ENCODE results near the gene CDHR5. TPM values are rescaled to one million over a fixed set of nuclear protein-coding genes. Genes with fewer than 3 reads are reported as not detected.

Gene CDHR5
- total RNA-seq, 1 donor from 2014 or later = not detected

- Histone ChIP-seq H3K36me3 (peaks cover 71% of the 10 kb centered on the region), H3K9me3 (no peaks in the 10 kb centered on the region), H3K27me3 (no peaks in the 10 kb centered on the region), H3K4me3 (no peak overlapping the region), H3K4me1 (peaks cover 25% of the 10 kb centered on the region), H3K27ac (no peak overlapping the region)
- DNase-seq (peak; percentile 68), ATAC-seq (no peak)
- TF ChIP-seq CTCF (IDR thresholded peaks at IDR 0.05) = no peak
- intact Hi-C loops (cut with DNase I) = no loop called here
These were observed 13.5 kb downstream of the CDHR5 start for GRCh38 chr11:611001-611996.

- Histone ChIP-seq H3K9me3 (no peaks in the 10 kb centered on the region), H3K27ac (no peak overlapping the region), H3K4me3 (no peak overlapping the region), H3K36me3 (peaks cover 81% of the 10 kb centered on the region), H3K4me1 (peaks cover 21% of the 10 kb centered on the region), H3K27me3 (no peaks in the 10 kb centered on the region)
- DNase-seq (peak; percentile 62), ATAC-seq (no peak)
- intact Hi-C loops (cut with DNase I) = no loop called here
- TF ChIP-seq CTCF (IDR thresholded peaks at IDR 0.05) = no peak
These were observed 14.5 kb downstream of the CDHR5 start for GRCh38 chr11:610146-610801.

GRCh38 chr11:609341-609811, 15.4 kb downstream of the CDHR5 start:
- intact Hi-C loops (cut with DNase I) = no loop called here
- Histone ChIP-seq H3K4me1 (peaks cover 12% of the 10 kb centered on the region), H3K36me3 (peaks cover 90% of the 10 kb centered on the region), H3K4me3 (no peak overlapping the region), H3K27ac (no peak overlapping the region), H3K9me3 (no peaks in the 10 kb centered on the region), H3K27me3 (no peaks in the 10 kb centered on the region)
- no peak for TF ChIP-seq CTCF (IDR thresholded peaks at IDR 0.05)
- ATAC-seq = no peak
- DNase-seq = peak; percentile 63

- intact Hi-C loops (cut with DNase I) = no loop called here
- H3K9me3 ChIP-seq = no peaks in the 10 kb centered on the region
- H3K36me3 ChIP-seq = peaks cover 96% of the 10 kb centered on the region
- H3K4me1 ChIP-seq = peaks cover 6% of the 10 kb centered on the region
- ATAC-seq (no peak), DNase-seq (peak; percentile 65)
- TF ChIP-seq CTCF (IDR thresholded peaks at IDR 0.05) = no peak
- no peak overlapping the region for H3K27ac ChIP-seq
- no peaks in the 10 kb centered on the region for H3K27me3 ChIP-seq
- no peak overlapping the region for H3K4me3 ChIP-seq
These were observed 15.9 kb downstream of the CDHR5 start for GRCh38 chr11:608791-609251.

- ATAC-seq (no peak), DNase-seq (peak; percentile 61)
- H3K4me3 ChIP-seq = no peak overlapping the region
- no peaks in the 10 kb centered on the region for H3K27me3 ChIP-seq
- H3K9me3 ChIP-seq = no peaks in the 10 kb centered on the region
- no peak for TF ChIP-seq CTCF (IDR thresholded peaks at IDR 0.05)
- peaks cover 100% of the 10 kb centered on the region for H3K36me3 ChIP-seq
- peaks cover 4% of the 10 kb centered on the region for H3K4me1 ChIP-seq
- H3K27ac ChIP-seq = no peak overlapping the region
- intact Hi-C loops (cut with DNase I) = no loop called here
These were observed 16.6 kb downstream of the CDHR5 start for GRCh38 chr11:607971-608659.

Data from upper lobe of right lung (tissue), 1 donor.